Fibroblast of upper back skin (primary cell): ENCODE data around the gene TET3.

Experiments
- DNase-seq: peaks from one replicate; pipeline ENCODE4 v3.0.0-alpha.2; 2013

Gene TET3

GRCh38 chr2:74007121-74007520 is 22.4 kb downstream of the TET3 start:
- no peak for DNase-seq

DNA sequence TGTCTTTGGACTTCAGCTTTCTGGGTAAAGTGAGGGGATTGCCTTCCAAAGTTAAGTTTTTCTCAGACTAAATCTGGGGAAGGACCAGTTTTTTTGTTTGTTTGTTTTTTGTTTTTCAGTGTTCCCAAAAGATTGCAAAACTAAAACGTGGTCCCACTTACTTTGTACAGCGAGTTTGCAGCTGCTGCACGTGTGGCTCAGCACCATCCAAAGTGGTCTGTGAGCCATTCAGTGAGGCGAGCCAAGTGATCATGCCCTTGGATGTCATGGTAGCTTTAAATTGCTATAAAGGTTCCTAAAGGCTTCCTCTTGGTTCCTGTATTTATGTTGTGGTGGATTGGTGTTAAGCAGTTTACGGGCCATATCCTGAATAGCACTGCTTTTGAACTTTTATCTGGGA is 23.0 kb downstream of the TET3 start:
- no peak for DNase-seq

DNA sequence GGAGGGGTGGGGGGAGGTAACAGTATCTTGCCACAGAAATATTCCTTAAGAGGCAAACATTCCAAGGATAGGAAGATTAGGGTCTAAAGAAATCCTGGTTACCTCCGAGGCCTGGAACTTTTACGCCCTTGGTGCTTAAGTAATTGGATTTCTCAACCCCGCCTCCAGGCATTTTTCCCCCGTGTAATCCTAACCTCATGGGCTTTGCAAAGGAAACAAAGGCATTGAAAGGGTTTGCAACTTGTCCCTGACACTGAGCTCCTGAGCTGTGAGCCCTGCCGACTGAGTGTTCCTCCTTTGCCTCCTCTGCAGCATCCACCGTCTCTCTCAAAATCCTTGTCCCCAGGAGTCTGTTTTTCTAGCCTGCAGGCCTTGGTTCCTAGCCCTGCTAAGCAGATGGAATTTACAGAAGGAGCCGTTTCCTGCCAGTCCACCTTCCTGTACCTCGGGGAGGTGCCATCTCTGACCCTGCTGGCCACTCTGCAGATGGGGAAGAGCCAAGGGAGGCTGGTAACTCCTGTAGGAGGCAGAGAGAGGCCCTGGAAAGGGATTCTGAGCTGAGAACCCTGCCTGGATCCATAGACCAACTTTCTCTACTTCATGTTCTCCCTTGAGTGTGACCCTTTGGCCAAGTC is 24.2 kb downstream of the TET3 start:
- DNase-seq = no peak

DNA sequence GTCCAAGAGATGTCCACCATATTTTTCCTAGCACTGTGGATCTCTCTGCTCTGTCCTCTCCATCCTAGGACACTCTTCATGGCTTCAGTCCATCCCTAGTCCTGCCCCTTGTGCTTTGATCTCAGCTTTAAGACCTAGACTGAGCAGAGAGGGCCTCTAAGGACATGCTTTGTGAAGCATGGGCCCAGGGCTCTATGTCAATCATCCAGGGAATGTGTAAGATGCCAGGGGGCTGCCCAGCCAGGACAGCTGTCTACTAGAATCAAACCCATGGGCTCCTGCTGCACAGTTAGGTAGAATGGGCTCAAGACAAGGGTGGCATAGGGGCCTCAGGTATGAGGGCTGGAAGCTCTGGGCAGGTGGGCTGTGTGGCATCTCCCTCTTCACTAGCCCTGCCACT is 24.9 kb downstream of the TET3 start:
- DNase-seq = no peak

DNA sequence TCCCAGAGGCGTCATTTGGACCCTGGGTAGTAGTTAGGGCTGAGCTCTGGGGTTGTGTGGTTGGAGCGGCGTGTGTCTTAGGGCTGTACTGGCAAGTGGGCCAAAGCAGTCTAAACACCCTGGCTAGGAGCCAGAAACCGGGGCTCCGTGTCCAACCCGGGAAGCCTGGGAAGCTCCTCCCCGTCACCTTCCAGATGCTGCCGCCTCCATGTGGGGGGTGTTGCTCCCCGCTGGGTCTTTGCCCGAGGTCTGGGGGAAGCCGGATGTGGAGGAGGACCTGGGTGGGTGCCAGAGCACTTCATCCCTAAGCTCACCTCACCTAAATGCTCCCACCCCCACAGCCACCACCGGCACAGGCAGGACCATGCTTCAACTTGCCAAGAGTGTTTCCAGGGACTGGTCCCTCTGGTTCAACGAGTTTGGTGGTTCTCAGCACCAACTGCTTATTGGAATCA is 25.4 kb downstream of the TET3 start:
- DNase-seq = no peak

- no peak for DNase-seq
Measured at GRCh38 chr2:74011246-74011645, 26.5 kb downstream of the TET3 start.

DNA sequence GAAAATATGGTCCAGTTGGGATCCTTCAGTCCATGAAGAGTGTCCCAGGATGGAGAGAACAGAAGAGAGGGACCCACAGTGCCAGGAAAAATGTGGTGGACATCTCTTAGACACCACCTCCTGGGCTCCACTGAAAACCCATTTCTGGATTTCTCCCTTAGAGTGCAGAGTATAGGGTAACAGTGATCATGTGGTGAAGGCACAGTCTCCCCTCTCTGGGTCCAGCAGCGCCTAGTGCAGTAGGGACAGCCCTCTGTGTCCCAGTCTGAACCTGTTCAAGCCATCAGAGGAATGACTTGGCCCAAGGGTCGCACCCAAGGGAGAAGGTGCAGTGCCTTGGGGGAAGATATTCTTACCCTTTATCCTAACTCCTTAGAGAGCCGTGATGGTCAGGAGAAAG is 30.1 kb downstream of the TET3 start:
- no peak for DNase-seq

DNA sequence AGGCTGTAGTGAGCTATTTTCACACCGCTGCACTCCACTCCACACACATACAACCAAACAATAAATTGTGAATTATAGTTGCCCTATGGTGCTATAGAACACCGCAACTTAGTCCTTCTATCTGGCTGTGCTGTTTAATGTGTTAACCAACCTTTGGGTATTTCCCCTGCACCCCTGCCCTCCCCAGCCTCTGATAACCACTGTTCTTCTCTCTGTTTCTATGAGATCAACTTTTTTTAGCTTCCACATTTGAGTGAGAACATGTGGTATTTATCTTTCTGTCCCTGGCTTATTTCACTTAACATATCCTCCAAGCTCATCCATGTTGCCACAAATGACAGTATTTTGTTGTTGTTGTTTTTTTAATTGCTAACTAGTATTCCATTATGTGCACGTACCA is 32.5 kb downstream of the TET3 start:
- DNase-seq = no peak

DNA sequence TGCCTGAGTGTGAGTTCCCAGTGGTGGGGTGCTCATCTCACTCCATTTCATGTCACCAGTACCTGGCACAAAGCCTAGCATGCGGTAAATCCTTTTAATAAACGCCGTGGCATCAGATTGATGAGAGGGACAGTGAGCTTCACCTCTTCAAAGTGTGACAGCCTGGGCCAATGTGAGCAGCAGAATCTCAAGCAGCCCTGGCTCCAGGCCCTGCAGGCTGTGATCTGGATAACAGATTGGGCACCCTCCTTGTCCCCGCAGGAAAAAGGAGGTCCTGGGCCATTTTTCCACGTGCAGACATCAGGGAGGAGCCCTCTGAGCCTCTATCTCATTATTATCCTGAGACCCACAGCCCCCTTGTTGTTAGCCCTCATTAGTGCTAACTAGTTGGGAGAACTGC is 34.8 kb downstream of the TET3 start:
- DNase-seq = no peak

GRCh38 chr2:74020702-74021406 is 36.1 kb downstream of the TET3 start:
- no peak for DNase-seq

DNA sequence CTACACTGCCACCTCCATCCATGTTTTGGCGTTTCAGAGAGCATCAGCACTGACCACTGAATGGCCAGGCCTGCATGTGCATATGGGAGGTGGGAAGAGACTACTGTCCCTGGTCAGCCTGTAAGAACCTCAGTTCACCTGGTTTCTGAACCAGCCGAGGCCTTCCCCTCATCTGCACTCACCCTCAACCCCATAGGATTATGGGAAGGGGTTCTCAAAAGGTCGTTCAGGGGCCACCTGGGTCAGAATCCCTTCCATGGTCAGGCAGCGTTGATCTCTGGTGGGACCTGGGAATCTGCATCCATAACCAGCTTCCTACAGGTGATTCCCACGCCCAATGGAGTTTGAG is 36.7 kb downstream of the TET3 start:
- DNase-seq = no peak

GRCh38 chr2:74024216-74024615 is 39.5 kb downstream of the TET3 start:
- no peak for DNase-seq

- DNase-seq = no peak
Measured at GRCh38 chr2:74025971-74026612, 41.4 kb downstream of the TET3 start.

DNA sequence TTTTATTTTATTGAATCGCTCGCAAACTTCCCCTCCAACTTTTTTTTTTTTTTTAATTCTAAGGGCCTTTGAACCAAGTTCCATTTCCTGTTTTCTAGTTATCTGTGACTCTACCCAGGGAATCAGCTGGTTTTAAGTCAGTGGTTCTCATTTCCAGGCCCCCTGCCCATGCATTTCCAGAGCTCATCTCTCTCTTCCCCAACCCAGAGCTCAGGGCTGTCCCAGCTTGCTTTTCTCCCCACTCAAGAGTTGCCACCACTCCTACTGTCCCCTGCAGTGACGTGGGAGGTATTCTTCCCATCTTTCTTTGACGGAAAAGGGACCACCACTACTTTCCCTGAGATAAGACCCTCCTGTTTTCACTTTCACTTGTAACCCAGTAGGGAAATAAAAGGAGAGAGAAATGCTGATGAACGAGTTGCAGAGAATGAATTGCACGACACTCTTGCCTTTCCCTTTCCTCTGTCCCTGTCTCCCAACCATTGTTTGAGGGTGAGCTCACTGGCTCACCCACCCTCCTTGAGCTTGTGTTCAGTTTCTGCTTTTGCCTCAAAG is 42.1 kb downstream of the TET3 start:
- no peak for DNase-seq

DNA sequence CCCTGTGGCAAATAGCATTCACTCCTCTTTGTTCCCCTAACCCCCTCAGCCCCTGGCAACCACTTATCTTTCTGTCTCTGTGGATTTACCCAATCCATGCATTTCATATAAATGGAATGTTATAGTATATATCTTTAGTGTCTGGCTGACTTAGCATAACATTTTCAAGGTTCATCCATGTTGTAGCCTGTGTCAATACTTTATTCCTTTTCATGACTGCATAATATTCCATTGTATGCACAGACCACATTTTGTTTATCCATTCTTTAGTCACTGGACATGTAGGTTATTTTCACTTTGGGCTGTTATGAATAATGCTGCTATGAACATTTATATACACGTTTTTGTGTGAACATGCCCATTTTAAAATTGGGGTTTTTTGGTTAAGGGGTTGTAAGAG is 42.8 kb downstream of the TET3 start:
- no peak for DNase-seq

GRCh38 chr2:74028290-74028689 is 43.6 kb downstream of the TET3 start:
- no peak for DNase-seq

DNA sequence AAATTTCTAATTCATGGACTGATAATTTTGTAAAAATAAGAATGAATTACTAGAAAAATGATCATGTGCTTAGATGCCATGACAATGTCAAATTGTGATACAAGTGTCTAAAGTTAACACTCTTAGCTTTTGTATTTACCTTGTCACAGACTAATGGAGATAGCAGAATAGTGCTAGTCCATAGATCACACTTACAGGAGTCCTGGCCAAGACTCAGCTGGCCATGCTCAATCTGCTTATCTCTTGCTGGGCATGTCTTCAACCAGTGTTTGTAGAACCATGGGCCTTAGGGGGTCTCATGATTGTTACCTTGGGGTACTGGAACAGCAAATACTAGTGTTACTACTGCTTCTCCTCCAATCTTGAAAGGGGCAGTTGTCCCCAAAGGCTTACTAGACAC is 44.0 kb downstream of the TET3 start:
- DNase-seq = no peak

- no peak for DNase-seq
Measured at GRCh38 chr2:74029714-74030397, 45.1 kb downstream of the TET3 start.

- DNase-seq = no peak
Measured at GRCh38 chr2:74031221-74031620, 46.5 kb downstream of the TET3 start.

GRCh38 chr2:74031959-74032287 is 47.2 kb downstream of the TET3 start:
- no peak for DNase-seq

- no peak for DNase-seq
Measured at GRCh38 chr2:74033375-74033774, 48.7 kb downstream of the TET3 start.
